HG02840 (cell line): ENCODE data around the gene B3GAT1.
"Not testable (repeated sequence)": the region's sequence is repeated elsewhere in the genome, so short reads cannot be mapped to it uniquely, and the experiment has no call there.

ENCODE experiments used
- ATAC-seq: cut with Tn5 transposase; IDR thresholded peaks from one replicate; pipeline ENCODE4 v1.9.1; 2021; ENCODE audit warnings: mild to moderate bottlenecking, moderate library complexity, moderate number of reproducible peaks; ENCODE audit not compliant: unreplicated experiment, low FRiP score

Gene B3GAT1, protein sequence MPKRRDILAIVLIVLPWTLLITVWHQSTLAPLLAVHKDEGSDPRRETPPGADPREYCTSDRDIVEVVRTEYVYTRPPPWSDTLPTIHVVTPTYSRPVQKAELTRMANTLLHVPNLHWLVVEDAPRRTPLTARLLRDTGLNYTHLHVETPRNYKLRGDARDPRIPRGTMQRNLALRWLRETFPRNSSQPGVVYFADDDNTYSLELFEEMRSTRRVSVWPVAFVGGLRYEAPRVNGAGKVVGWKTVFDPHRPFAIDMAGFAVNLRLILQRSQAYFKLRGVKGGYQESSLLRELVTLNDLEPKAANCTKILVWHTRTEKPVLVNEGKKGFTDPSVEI

DNA sequence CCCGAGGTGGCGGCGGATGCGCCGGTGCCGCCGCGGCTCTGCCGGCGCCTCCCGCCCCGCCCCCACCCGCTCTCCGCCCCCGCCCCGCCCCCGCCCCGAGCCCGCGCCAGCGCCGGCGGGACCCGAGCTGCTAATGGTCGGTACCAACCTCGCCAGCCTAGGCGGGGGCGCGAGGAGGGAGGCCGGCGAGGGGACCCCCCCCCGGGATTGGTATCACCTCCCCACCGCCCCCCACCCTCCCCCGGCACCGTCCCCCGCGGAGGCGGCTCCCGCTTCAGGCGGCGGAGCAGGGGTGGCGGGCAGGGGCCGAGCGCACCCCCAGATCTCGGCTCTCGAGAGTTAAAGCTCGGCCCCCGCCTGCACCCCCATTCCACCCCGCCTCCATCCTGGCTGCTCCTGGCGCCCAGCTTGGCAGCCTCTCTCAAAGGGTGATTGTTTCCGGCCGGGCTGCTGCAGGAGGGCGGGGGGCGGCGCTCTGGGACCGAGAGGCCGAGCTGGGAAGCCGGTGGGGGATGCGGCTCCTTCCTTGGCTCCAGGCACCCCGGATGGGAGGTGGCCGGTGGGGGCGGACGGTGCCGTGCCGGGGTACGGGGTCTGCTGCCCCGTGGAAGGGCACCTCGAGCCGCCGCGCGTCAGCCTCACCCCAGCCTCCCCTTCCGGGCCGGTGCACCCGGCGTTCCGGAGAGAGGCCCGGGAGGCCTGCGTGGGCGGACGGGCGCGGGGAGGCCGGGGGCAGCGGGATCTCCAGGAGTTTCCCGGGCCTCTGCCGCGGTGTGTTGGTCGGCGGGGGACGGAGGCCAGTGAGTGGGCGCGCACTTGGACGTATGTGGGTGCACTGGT is at the start of gene B3GAT1:
TSS of gene B3GAT1 (minus strand) at position 40 of the 840 bp plus-strand sequence. CDS start 24,583 bp downstream, outside the sequence.
- ATAC-seq: no peak

DNA sequence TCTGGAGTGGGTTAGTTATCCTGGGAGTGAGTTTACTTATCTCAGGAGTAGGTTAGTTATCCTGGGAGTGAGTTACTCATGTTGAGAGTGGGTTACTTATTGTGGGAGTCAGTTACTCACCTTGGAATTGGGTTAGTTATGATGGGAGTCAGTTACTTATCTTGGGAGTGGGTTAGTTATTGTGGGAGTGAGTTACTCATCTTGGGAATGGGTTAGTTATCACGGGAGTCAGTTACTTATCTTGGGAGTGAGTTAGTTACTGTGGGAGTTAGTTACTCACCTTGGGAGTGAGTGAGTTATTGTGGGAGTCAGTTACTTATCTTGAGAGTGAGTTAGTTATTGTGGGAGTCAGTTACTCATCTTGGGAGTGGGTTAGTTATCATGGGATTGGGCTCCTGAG is 49.6 kb upstream of the B3GAT1 start:
- no peak for ATAC-seq

DNA sequence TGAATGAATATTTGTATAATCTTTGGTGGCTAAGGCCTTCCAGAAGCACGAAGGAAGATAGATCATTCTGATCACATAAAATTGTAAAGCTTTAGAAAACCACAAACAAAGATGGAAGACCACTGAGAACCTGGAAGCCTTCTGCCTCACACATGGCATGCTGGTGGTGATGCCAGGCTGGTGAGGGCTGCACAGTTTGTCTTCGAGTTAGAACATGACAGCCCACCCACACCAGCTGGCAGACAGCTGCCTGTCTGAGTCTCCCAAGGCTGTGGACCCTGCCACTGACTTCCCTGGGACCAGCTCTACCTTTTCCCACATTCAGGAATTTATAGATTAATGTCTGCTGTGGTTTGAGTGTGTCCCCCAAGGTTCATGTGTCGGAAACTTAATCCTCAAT is 48.8 kb upstream of the B3GAT1 start:
- ATAC-seq: no peak

DNA sequence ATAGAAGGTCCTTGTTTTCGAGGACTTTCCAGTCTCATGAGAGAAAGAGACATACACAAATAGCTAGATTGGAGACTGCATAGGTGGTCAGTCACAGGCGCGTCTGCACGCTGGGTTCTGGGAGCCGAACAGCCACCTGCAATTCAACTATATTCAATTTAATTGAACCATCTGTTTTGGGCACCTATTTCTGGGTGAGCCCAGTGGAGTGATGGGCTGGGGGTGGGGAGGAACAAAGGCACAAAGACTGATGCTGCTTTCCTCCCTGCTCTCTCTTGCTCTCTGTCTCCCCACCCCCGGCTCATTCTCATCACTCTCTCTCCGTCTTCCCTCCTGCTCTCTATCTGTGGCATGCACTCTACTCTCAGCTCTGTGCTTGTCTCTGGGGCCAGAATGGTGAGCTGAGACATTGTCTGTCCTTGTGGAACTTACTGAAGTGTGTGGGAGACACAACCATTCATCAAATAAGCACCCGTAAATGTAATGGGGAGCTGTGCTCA is 48.1 kb upstream of the B3GAT1 start:
- no peak for ATAC-seq

DNA sequence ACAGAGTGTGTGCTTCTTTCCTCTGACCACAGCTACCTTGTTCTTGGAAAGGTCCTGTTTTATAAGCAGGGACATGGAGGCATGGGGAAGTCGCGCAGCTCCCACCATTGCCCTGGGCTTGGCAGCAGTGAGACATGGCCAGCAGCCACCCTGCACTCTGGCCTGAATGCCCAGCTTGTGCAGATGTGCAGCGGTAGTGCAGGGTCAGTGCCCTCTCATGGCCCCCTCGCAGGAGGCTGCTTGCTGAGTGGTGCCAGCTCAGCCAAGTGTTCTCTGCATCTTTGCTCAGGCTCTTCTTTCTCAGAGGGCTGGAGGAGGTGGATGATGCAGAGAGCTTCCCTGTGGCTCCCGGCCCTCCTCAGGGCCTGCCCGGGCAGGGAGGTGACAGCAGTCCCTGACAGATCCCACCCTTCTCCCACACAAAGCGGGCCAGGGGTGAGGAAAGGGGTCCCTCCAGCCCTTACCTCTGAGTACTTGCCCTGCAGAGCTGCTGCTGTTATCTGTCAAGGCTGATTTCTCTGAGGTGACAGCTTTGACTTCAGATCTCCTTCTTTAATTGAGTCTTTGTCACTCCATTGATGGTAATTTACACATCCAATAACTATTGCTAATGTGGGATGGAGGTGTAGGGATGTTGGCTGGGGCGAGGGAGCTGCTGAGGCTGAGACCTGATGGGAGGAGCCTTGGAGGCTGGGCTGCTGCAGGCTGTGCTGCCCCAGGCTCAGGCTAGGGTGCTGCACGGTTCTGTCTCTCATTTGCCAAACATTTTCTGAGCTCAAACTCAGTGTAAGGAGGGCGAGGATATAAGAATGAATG is 47.4 kb upstream of the B3GAT1 start:
- ATAC-seq: no peak

DNA sequence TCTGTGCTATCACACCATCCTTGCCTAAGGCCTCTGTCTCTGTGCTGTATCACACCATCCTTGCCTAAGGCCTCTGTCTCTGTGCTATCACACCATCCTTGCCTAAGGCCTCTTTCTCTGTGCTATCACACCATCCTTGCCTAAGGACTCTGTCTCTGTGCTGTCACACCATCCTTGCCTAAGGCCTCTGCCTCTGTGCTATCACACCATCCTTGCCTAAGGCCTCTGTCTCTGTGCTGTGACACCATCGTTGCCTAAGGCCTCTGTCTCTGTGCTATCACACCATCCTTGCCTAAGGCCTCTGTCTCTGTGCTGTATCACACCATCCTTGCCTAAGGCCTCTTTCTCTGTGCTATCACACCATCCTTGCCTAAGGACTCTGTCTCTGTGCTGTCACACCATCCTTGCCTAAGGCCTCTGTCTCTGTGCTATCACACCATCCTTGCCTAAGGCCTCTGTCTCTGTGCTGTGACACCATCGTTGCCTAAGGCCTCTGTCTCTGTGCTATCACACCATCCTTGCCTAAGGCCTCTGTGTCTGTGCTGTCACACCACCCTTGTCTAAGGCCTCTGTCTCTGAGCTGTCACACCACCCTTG is 45.5 kb upstream of the B3GAT1 start:
- not testable (repeated sequence) for ATAC-seq

DNA sequence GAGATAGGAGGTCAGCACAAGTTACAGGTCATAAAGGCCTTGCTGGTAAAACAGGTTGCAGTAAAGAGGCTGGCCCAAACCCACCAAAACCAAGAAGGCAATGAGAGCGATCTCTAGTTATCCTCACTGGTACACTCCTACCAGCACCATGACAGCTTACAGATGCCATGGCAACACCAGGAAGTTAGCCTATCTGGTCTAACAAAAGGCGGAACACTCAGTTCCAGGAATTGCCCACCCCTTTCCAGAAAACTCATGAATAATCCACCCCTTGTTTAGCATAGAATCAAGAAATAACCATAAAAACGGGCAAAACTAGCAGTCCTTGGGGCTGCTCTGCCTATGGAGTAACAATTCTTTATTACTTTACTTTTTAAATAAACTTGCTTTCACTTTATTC is 43.5 kb upstream of the B3GAT1 start:
- ATAC-seq: no peak

DNA sequence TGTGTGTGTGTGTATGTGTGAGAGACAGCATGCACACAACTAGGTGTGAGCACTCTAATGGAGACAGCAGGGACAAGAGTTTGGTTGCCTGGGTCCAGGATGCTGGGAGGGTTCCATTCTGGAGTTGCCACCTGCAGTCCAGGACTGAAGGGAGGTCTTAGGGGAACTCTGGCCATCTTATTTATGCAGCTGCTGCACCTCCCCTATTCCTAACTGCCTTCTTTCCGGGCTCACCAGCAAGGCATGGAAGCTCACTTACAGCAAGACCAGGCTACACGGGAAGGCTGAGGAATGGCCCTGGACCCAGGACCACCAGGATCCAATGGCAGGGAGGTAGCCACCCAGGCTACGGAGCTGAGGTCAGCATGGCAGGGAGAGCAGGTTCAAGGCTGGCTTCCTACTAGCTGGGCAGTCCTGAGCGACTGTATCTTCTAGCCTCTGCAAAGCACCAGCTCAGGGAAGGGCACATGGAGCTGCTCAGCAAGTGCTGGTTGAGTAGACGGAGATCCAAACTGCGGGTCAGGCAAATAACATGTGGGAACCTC is 42.2 kb upstream of the B3GAT1 start:
- no peak for ATAC-seq

DNA sequence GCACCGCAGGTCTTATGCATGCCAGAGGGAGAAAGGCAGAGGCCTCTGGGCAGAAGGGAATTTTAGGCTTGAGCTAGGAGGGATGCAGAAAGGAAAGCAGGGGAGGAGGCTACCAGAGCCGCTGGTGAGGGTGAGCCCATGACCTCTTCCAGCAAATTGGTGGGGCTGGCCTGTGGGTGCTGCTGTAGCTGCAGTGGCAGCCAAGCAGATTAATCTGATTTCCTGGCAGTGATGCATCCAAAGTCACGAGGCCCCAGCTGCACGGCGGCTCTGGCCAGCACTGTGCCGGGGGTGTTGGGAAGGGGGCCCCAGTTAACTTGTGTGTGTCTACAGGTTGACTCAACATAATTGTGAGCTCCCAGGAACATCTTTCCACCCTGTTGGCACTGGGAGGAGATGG is 41.4 kb upstream of the B3GAT1 start:
- no peak for ATAC-seq

DNA sequence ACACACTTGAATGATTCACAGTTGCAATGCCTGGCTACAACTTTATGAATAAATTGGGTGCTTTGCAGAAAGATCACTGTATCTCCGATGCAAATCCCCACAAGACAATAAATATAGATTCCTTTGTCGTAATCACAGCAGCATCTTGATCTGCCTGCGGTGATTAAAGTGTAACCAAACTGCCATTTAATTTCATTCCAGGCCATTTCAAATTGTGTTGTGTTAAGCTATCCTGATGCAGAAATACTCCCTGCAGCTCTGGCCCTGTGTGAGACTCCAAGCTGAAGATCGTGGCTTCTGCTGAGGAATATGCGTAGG is 40.8 kb upstream of the B3GAT1 start:
- no peak for ATAC-seq

DNA sequence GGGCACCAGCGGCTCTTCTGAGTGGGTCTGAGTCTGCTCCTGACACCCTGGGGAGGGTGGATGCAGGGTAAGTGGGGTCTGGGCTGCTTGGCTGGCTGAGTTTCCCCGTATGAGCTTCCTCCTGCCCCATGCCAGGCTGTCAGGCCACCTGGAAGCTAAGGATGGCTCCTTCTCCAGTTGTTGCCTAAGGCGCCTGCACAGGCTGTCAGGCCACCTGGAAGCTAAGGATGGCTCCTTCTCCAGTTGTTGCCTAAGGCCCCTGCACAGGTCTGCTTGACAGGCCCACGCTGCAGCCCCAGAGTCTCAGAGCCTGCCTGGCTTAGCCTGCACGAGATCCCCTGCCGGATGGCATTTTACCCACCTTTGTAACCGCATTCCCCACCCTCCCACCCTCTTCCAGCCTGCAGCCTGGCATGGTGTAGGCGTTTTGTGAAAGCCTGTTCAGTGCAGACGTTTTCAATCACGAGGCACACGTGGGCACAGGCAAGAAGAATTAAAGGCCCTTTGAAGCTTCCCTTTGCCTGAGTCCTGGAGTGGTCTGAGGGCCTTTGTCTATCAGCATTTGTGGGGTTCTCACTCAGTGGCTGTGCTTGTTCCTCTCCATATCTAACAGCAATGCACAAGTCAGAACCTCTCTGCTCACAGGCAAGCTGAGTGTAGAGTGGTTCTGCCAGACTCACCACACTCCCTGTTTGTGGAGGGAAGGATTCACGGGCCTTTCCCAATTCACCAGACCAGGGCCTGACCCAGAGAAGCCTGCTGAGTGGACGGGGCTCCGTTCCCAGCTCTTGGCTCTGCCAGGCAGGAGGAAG is 40.2 kb upstream of the B3GAT1 start:
- ATAC-seq: no peak

DNA sequence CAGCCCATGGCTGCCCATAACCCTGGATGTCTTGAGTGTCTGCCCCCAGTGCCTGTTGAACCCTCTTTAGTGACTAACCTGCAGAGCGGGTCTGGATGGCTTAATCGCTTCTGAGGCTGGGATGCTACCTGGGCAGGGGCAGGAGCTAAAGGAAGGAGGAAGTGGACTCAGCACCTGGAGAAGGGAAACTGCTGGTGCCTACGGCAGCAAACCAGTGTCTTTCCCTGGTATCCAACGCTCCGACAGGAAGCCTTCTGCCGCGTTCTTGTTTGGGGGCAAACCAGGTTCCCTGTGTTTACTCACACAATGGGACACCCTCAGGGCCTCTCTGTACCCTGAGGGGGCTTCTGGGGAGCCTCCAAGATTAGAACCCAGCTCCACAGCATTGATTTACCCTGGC is 38.1 kb upstream of the B3GAT1 start:
- ATAC-seq: no peak

DNA sequence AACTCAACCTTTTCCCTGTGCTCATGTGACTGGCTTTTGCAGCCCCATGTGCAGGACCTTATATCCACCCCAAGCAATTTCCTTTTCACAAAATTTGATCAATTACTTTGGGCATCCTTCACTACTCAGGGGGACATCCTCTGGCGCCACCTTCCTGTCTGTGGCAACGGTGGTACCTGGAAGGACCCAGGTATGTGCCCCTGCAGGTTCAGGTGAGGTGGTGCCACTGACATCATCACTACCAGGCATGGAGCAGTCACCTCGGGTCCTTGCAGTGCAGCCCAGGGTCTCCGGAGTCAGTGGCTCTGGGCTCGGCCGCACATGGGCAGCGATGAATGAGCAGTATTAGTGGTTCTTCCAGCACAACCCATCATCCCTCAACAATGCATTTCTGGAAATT is 37.7 kb upstream of the B3GAT1 start:
- ATAC-seq: no peak

DNA sequence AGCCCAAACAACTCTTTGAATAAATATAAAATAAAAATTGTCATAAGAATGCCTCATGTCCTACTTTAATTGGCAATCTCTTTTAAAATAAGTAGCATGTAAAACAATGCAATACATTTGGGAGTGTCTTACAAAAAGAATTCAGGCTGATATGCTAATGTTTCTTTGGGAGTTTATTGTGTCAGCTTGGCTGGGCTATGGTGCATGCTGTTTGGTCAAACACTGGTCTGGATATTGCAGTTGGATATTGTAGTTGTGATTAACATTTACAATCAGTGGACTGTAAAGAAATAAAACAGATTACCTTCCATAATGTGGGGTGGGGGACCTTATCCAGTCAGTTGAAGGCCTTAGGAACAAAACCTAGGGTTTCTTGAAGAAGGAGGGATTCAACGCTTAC is 37.0 kb upstream of the B3GAT1 start:
- ATAC-seq: no peak

DNA sequence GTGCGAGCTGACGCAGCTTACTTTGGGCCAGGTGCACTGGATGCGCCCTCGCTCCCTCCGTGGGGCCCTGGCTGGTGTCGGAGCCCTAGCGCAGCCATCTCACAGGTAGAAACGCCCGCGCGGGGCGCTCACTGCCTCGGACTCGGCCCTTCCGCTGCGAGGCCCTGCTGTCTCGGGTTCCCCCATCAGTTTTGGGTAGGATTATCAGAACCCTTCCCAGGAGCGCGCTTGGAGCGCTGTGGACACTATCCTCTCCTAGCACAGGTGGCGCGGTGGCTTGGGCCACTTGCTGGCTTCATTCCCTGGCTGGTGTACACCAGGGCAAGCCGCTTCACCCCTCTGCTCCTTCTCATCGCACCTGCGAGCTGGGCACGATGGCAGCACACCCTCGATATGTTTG is 35.7 kb upstream of the B3GAT1 start:
- ATAC-seq: no peak

DNA sequence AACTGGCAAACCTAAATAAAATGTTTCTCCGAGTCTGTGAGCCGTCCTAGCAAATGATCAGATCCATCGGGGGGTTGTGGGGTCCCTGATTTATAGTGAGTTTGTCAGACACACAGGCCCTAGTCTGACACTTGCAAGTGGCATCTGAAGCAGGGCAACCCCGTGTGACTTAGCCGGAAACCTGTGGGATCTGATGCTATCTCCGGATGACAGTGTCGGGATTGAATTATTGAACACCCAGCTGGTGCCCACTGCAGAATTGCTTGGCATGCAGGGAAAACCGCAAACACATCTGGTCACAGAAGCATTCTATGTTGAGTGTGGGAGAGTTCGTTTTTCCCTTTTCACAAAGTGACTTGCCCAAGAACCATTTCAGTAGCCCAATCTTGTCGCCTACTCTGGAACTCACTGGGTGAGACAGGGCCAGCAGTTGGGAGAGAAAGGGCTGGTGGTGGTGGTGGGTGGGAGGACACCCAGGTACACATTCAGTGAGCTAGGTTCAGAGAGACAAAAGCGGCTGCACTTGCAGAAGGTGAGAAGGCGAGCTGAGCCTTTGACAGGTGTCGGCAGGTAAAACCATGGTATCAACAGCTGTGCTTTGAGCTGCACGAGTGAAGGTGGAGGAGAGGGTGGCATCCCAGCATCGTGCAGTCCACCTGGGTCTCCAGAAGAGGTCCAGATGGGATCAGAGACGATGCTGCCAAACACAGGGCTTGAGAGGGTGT is 33.7 kb upstream of the B3GAT1 start:
- no peak for ATAC-seq

DNA sequence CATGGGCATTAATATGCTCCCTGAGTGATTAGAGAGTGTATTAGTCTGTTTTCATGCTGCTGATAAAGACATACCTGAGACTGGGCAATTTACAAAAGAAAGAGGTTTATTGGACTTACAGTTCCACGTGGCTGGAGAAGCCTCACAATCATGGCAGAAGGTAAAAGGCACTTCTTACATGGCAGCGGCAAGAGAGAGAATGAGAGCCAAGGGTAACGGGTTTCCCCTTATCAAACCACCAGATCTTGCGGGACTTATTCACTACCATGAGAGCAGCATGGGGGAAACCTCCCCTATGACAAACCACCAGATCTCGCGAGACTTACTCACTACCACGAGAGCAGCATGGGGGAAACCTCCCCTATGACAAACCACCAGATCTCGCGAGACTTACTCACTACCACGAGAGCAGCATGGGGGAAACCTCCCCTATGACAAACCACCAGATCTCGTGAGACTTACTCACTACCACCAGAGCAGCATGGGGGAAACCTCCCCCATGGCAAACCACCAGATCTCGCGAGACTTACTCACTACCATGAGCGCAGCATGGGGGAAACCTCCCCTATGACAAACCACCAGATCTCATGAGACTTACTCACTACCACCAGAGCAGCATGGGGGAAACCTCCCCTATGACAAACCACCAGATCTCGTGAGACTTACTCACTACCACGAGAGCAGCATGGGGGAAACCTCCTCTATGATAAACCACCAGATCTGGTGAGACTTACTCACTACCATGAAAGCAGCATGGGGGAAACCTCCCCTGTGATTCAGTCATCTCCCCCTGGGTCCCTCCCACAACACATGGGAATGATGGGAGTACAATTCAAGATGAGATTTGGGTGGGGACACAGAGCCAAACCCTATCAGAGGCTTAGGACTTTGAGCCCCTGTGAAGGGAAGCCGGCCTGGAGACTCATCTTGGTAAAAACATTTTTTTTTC is 32.4 kb upstream of the B3GAT1 start:
- not testable (repeated sequence) for ATAC-seq

DNA sequence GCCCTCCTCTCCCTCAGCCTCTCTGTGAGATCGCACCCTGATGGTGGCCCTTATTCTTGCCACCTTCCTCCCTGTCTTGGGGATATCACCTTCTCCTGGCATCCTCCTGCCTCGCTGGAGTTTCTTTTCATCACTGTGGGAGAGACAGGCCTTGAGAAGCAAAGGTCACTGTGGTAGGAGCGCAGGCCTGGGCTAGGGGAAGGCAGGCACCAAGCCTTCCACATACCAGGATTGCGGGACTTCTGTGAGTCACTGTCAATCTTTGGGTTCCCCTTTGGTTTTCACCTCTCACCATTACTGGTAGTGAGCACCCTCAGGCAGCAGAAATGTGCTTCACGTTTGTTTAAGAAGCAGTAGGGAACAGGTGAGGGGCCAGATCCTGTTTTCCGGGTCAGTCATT is 31.2 kb upstream of the B3GAT1 start:
- no peak for ATAC-seq
